ENCODE results near the gene PKP4. TPM values are rescaled to one million over a fixed set of nuclear protein-coding genes. Genes with fewer than 3 reads are reported as not detected.

The PKP4 gene
- polyA plus RNA-seq, 1 experiment: 47.0 TPM

DNA sequence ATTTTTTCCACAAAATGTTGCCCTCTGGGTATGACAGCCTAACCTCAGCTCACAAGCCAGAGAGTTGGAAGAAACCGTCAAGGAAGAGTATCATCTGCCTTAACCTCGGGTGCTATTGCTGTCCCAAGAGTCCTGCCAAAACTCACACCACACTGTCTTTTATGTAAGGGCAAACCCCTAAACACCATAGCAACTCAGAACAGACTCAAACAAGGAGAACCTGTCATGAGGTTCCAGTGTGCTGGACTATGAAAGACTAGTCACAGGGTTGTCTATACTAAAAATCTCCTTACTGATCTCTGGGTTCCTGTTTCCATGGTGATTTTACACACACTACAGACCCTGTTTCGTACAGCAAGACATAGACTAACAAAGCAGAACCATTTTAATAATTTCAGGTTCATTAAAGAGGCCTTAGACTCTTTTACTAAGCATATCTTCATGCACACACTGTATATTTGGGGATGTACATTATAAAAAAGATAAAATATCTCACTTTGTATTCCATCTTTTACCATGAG lies 159.8 kb downstream of the PKP4 start:
- ChIA-PET CTCF (interaction anchor here (0.7 to 1.2 kb wide), 2 partner anchors 582 to 634 kb away, joined by 3 read pairs; no protein-coding TSS in a partner anchor), POLR2A (no interaction called here)
- DNase-seq (ENCODE audit: low read depth): no peak
- Histone ChIP-seq H3K4me3 (ENCODE audit: low read depth, low read length) (no peak overlapping the region), H3K36me3 (ENCODE audit: control insufficient read depth, insufficient read depth, low read length) (peaks cover 1% of the 10 kb centered on the region; the same call in 1 of the 2 replicates), H3K27me3 (ENCODE audit: control insufficient read depth, insufficient read depth, low read length) (no peaks in the 10 kb centered on the region)
- no peak for TF ChIP-seq CTCF (IDR thresholded peaks at IDR 0.05; ENCODE audit: insufficient read depth, low read depth, low read length)

- ChIA-PET CTCF (interaction anchor here (0.5 to 1.2 kb wide), 6 partner anchors 9 to 594 kb away, joined by 3 to 4 read pairs (median 3); partner anchors contain the start of genes CCDC148 and PKP4), POLR2A (no interaction called here)
These were observed 162.2 kb downstream of the PKP4 start for GRCh38 chr2:158618891-158619490.

GRCh38 chr2:158619496-158619895 lies 162.7 kb downstream of the PKP4 start:
- Histone ChIP-seq H3K27me3 (ENCODE audit: control insufficient read depth, insufficient read depth, low read length) (no peaks in the 10 kb centered on the region), H3K4me3 (ENCODE audit: low read depth, low read length) (no peak overlapping the region), H3K36me3 (ENCODE audit: control insufficient read depth, insufficient read depth, low read length) (peaks cover 5% of the 10 kb centered on the region)
- POLR2A ChIA-PET: no interaction called here
- CTCF ChIA-PET: interaction anchor here (0.7 to 1.2 kb wide), 4 partner anchors 18 to 595 kb away, joined by 3 to 4 read pairs (median 3); partner anchors contain the start of genes CCDC148 and PKP4
- DNase-seq (ENCODE audit: low read depth): no peak
- no peak for TF ChIP-seq CTCF (IDR thresholded peaks at IDR 0.05; ENCODE audit: insufficient read depth, low read depth, low read length)

More at GRCh38 chr2:158618891-158619490, 162.2 kb downstream of the PKP4 start:
- Histone ChIP-seq H3K4me3 (ENCODE audit: low read depth, low read length) (no peak overlapping the region), H3K36me3 (ENCODE audit: control insufficient read depth, insufficient read depth, low read length) (peaks cover 5% of the 10 kb centered on the region), H3K27me3 (ENCODE audit: control insufficient read depth, insufficient read depth, low read length) (no peaks in the 10 kb centered on the region)
- no peak for DNase-seq (ENCODE audit: low read depth)
- no peak for TF ChIP-seq CTCF (IDR thresholded peaks at IDR 0.05; ENCODE audit: insufficient read depth, low read depth, low read length)

- no peak for DNase-seq (ENCODE audit: low read depth)
- Histone ChIP-seq H3K27me3 (ENCODE audit: control insufficient read depth, insufficient read depth, low read length) (no peaks in the 10 kb centered on the region), H3K36me3 (ENCODE audit: control insufficient read depth, insufficient read depth, low read length) (peaks cover 9% of the 10 kb centered on the region), H3K4me3 (ENCODE audit: low read depth, low read length) (no peak overlapping the region)
- POLR2A ChIA-PET: no interaction called here
- CTCF ChIA-PET: no interaction called here
- no peak for TF ChIP-seq CTCF (IDR thresholded peaks at IDR 0.05; ENCODE audit: insufficient read depth, low read depth, low read length)
These were observed 163.9 kb downstream of the PKP4 start for GRCh38 chr2:158620656-158621055.

- ChIA-PET POLR2A (no interaction called here), CTCF (no interaction called here)
- TF ChIP-seq CTCF (IDR thresholded peaks at IDR 0.05; ENCODE audit: insufficient read depth, low read depth, low read length): no peak
- no peak for DNase-seq (ENCODE audit: low read depth)
- Histone ChIP-seq H3K27me3 (ENCODE audit: control insufficient read depth, insufficient read depth, low read length) (no peaks in the 10 kb centered on the region), H3K4me3 (ENCODE audit: low read depth, low read length) (no peak overlapping the region), H3K36me3 (ENCODE audit: control insufficient read depth, insufficient read depth, low read length) (peaks cover 7% of the 10 kb centered on the region)
These were observed 167.4 kb downstream of the PKP4 start for GRCh38 chr2:158624071-158624667.

Measured in BJ (cell line).